ENCODE data around the gene NUP210L.
A peak's percentile ranks its signal among the peaks of the same experiment; 100 is the strongest.

Gene NUP210L

GRCh38 chr1:153976819-153977249 is 178.0 kb downstream of the NUP210L start (continued):
- TF ChIP-seq GLIS1 (tag by site-specific recombination; IDR thresholded peaks at IDR 0.05) (peak; percentile 46; the same call in 1 of the 2 replicates), ZFP69B (tag by site-specific recombination; IDR thresholded peaks at IDR 0.05) (no peak), IKZF3 (tag by site-specific recombination; IDR thresholded peaks at IDR 0.05) (no peak), ZNF610 (tag by site-specific recombination; IDR thresholded peaks at IDR 0.05; ENCODE audit: borderline replicate concordance) (no peak), PRDM10 (tag by site-specific recombination; IDR thresholded peaks at IDR 0.05) (peak; percentile 43; the same call in 1 of the 2 replicates), ZNF76 (tag by site-specific recombination; IDR thresholded peaks at IDR 0.05; ENCODE audit: borderline replicate concordance, low read depth) (no peak), PRDM1 (tag by site-specific recombination; IDR thresholded peaks at IDR 0.05) (no peak), ZBTB44 (tag by site-specific recombination; IDR thresholded peaks at IDR 0.05) (no peak), SETDB1 (IDR thresholded peaks at IDR 0.05; ENCODE audit: insufficient read length, low read length) (no peak), ZNF174 (tag by site-specific recombination; IDR thresholded peaks at IDR 0.05) (no peak), PRDM4 (tag by site-specific recombination; IDR thresholded peaks at IDR 0.05) (no peak), GLIS2 (tag by site-specific recombination; IDR thresholded peaks at IDR 0.05) (0 out of 2 replicates have a peak, but pooled peaks have one; percentile 48), ZNF132 (tag by site-specific recombination; IDR thresholded peaks at IDR 0.05; ENCODE audit: borderline replicate concordance) (no peak), ZNF654 (tag by site-specific recombination; IDR thresholded peaks at IDR 0.05; ENCODE audit: low read depth) (no peak), SALL2 (tag by site-specific recombination; IDR thresholded peaks at IDR 0.05; ENCODE audit: borderline replicate concordance) (no peak)
- TF ChIP-seq, protein P1, sequence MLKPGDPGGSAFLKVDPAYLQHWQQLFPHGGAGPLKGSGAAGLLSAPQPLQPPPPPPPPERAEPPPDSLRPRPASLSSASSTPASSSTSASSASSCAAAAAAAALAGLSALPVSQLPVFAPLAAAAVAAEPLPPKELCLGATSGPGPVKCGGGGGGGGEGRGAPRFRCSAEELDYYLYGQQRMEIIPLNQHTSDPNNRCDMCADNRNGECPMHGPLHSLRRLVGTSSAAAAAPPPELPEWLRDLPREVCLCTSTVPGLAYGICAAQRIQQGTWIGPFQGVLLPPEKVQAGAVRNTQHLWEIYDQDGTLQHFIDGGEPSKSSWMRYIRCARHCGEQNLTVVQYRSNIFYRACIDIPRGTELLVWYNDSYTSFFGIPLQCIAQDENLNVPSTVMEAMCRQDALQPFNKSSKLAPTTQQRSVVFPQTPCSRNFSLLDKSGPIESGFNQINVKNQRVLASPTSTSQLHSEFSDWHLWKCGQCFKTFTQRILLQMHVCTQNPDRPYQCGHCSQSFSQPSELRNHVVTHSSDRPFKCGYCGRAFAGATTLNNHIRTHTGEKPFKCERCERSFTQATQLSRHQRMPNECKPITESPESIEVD (tag by site-specific recombination; IDR thresholded peaks at IDR 0.05) = no peak
- TF ChIP-seq, protein P2, sequence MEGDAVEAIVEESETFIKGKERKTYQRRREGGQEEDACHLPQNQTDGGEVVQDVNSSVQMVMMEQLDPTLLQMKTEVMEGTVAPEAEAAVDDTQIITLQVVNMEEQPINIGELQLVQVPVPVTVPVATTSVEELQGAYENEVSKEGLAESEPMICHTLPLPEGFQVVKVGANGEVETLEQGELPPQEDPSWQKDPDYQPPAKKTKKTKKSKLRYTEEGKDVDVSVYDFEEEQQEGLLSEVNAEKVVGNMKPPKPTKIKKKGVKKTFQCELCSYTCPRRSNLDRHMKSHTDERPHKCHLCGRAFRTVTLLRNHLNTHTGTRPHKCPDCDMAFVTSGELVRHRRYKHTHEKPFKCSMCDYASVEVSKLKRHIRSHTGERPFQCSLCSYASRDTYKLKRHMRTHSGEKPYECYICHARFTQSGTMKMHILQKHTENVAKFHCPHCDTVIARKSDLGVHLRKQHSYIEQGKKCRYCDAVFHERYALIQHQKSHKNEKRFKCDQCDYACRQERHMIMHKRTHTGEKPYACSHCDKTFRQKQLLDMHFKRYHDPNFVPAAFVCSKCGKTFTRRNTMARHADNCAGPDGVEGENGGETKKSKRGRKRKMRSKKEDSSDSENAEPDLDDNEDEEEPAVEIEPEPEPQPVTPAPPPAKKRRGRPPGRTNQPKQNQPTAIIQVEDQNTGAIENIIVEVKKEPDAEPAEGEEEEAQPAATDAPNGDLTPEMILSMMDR (tag by site-specific recombination; IDR thresholded peaks at IDR 0.05) = 0 out of 2 replicates have a peak, but pooled peaks have one; percentile 14
- TF ChIP-seq, protein P3, sequence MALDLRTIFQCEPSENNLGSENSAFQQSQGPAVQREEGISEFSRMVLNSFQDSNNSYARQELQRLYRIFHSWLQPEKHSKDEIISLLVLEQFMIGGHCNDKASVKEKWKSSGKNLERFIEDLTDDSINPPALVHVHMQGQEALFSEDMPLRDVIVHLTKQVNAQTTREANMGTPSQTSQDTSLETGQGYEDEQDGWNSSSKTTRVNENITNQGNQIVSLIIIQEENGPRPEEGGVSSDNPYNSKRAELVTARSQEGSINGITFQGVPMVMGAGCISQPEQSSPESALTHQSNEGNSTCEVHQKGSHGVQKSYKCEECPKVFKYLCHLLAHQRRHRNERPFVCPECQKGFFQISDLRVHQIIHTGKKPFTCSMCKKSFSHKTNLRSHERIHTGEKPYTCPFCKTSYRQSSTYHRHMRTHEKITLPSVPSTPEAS (tag by site-specific recombination; IDR thresholded peaks at IDR 0.05) = no peak
